HG03378 (cell line): ENCODE measurements around the gene ARHGDIB.
A peak's percentile ranks its signal among the peaks of the same experiment; 100 is the strongest.

Experiments
- ATAC-seq: cut with Tn5 transposase; IDR thresholded peaks from one replicate; pipeline ENCODE4 v1.9.1; 2021; ENCODE audit warnings: mild to moderate bottlenecking, moderate library complexity; ENCODE audit not compliant: unreplicated experiment

ARHGDIB gene

GRCh38 chr12:14961466-14962152 lies at the start of gene ARHGDIB:
TSS of gene ARHGDIB (minus strand) at chr12:14961601. CDS start at chr12:14950712, 10,889 bp downstream.
- peak; percentile 71 for ATAC-seq

GRCh38 chr12:15011162-15011561 lies 49.8 kb upstream of the ARHGDIB start:
- ATAC-seq: no peak

GRCh38 chr12:15007551-15007950 lies 46.1 kb upstream of the ARHGDIB start:
- ATAC-seq: no peak

DNA sequence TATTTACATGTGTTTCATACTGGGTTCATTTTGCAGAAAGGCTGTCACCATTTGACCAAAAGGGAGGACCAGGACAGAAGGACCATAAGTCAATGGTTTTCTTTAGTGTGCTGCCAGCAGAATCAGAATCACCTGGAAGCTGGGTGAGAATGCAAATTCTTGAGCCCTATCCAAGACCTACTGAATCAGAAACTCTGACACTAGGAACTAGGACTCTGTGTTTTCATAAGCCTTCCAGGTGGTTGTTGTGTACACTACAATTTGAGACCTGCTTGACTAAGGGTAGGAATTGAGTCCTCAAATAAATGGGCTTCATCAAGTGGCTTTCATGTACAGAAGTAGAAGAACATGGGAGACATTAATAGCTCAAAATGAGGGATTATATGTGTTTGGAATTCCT lies 43.7 kb upstream of the ARHGDIB start:
- no peak for ATAC-seq

GRCh38 chr12:15004421-15004820 lies 43.0 kb upstream of the ARHGDIB start:
- no peak for ATAC-seq

DNA sequence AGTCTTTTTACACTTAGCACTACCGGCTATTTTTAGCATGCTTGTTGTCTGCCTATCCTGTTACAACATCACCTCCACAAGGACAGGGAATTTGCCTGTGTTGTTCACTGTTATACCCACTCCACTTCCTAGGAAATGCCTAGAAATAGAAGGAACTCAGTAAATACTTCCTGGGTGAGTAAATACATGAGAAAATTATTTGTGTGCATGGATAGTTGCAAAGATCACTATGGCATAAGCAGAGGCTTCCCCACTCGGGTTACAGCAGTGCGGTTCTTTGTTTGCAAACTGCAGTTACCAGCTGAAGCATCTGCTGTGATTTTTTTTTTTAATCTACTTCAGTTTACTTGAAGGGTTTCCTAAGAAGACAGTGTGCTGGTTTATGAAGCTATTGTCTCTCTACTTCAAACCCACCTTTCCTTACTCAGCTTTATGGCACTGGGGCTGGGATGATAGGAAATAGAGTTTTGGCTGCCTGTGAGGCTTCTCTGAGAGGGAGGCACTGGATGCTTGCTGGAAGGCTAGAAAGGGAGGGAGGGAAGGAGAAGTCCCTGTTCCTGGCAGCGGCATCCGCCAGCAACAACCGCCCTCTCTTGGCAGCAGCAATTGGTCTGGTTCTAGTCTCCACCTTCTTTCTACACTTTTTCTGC lies 40.5 kb upstream of the ARHGDIB start:
- no peak for ATAC-seq

DNA sequence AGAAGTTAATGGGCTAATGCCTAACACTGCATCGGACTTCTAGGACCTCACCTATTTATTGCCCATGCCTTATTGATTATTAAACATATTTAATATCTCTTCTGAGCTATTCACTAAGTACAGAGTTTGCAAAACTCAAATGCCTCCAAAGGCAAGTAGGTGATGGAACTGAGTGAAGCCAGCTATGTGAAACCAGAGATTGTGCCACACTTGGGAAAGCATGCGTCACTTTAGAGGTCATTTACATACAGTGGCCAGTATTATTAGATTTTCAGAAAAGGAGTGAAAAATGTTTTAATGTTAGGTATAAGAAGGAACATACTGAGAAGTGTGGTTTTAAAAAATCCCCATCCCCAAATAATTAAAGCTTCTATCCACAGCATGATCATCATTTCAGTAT lies 39.2 kb upstream of the ARHGDIB start:
- no peak for ATAC-seq

DNA sequence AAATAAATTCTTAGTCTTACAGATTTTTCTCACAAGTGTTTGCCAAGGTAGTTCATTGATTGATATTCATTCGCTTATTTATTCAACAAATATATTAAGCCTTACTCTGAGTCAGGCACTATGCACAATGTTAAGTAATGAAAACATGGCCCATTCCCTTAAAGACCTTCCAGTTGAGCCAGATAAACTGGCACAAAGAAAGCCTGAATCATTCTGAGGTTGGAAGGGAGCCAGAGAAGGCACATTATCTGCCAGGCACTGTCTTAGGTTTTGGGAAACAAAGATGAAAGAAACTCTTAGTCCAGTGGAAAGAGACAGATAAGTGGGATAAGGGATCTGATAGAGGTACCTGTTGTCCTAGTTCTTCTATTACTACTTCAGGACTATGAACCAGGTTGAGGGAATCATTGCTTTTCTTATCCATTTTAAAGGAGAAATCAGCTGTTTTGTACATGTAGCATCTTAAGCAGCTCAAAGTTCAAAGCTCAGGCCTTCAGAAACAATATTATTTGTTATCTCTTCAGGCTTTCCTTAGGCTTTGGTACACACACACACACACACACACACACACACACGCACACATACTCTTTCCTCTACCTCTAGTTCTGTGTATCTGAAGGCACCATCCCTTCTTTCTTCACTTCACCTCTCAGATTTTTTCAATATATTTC lies 38.4 kb upstream of the ARHGDIB start:
- no peak for ATAC-seq

- ATAC-seq: no peak
Observed at GRCh38 chr12:14999021-14999694, 37.8 kb upstream of the ARHGDIB start.

GRCh38 chr12:14997998-14998397 lies 36.6 kb upstream of the ARHGDIB start:
- no peak for ATAC-seq

- peak; percentile 38 for ATAC-seq
Observed at GRCh38 chr12:14995583-14996425, 34.4 kb upstream of the ARHGDIB start.

- ATAC-seq: no peak
Observed at GRCh38 chr12:14994610-14995009, 33.2 kb upstream of the ARHGDIB start.

DNA sequence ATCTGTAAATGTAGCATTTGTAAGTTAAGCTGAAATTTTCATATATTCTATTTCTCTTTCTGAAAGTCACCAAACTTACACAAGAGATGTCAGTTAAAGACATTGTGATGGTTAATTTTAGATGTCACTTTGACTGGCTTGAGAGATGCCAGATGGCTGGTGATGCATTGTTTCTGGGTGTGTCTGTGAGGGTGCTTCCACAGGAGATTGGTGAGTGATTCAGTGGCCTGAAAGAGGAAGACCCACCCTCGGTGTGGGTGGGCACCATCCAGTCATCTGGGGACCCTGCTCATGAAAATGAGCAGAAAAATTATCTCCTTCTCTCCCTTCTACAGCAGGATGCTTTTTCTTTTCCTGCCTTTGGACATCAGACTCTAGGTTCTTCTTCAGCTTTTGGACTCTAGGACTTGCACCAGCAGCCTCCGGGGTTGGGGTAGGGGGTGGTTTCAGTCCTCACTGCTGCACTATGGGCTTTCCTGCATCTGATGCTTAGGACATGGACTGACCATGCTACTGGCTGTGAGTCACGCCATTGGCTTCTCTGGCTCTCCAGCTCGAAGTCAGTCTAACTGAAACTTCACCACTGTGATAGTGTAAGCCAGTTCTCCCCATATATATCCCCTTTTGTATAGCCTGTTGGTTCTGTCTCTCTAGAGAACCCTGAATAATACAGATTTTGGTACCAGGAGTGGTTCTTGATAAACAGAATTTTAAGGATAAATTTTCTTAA lies 32.3 kb upstream of the ARHGDIB start:
- ATAC-seq: no peak

GRCh38 chr12:14993117-14993516 lies 31.7 kb upstream of the ARHGDIB start:
- no peak for ATAC-seq

GRCh38 chr12:14992673-14993072 lies 31.3 kb upstream of the ARHGDIB start:
- no peak for ATAC-seq

DNA sequence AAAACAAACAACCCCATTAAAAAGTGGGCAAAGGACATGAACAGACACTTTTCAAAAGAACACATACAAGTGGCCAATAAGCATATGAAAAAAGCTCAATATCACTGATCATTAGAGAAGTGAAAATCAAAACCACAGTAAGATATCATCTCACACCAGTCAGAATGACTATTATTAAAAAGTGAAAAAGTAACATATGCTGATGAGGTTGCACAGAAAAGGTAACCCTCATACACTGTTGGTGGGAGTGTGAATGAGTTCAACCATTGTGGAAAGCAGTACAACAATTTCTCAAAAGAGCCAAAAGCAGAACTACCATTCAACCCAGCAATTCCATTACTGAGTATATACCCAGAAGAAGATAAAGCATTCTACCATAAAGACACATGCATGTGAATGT lies 29.7 kb upstream of the ARHGDIB start:
- peak; percentile 39 for ATAC-seq

- no peak for ATAC-seq
Observed at GRCh38 chr12:14989790-14990189, 28.4 kb upstream of the ARHGDIB start.

DNA sequence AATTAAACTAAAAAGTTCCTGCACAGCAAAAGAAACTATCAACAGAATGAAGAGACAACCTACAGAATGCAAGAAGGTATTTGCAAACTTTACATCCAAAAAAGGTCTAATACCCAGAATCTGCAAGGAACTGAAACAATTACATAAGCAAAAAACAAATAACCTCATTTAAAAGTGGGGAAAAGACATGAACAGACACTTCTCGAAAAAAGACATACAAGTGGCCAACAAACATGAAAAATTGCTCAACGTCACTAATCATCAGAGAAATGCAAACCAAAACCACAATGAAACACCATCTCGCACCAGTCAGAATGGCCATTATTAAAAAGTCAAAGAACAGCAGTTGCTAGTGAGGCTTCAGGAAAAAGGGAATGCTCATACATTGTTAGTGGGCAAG lies 26.6 kb upstream of the ARHGDIB start:
- ATAC-seq: no peak

- no peak for ATAC-seq
Observed at GRCh38 chr12:14986449-14986848, 25.0 kb upstream of the ARHGDIB start.

DNA sequence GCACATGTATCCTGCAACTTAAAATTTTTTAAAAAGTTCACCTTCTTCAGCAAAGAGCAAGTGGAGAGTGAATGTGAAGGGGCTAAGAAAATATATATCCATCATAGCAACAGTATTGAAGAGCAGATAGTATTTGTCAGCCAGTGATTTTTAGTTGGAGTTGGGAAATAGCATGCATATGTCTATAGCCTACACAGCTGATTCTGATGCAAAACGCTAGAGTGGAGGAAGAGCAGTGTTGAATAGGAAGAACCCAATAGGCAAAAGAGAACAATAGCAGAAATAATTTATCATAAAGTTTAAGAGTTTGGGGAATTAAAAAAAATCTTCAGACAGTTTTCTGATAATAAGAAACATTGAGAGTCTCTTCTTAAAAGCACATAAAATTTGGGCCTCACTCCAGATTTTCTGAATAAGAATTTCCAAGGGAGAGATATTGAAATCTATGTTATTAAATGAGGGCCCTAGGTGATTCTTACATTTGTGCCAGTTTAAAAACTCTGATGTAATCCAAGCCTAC lies 23.4 kb upstream of the ARHGDIB start:
- ATAC-seq: no peak
